ENCODE data around the gene LEF1. TPM values are rescaled to one million over a fixed set of nuclear protein-coding genes. Genes with fewer than 3 reads are reported as not detected.

LEF1 gene
- total RNA-seq, 1 donor from 2014 or later = 19.4 TPM

DNA sequence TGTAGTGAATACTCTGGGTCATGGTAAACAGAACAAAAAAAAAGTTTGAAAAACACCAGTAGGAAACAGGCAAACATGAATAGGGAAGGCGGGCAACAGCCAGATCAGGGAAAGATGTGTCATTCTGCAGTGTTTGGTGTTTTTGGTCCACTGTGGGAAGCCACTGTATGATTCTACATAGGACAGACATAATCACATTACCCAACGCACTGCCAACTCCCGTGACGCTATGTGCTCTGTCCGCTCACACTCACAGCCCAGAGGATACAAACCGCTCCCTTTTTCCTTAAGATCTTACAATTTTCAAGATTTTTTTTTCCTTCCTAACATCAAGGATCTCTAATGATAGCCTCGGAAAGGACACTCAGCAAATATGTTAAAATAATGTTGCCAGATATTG is 119.7 kb downstream of the LEF1 start:
- TF ChIP-seq EZH2 (IDR thresholded peaks at IDR 0.05) (no peak), EZH2phosphoT487 (IDR thresholded peaks at IDR 0.05) (no peak)
- TF ChIP-seq, protein P1, sequence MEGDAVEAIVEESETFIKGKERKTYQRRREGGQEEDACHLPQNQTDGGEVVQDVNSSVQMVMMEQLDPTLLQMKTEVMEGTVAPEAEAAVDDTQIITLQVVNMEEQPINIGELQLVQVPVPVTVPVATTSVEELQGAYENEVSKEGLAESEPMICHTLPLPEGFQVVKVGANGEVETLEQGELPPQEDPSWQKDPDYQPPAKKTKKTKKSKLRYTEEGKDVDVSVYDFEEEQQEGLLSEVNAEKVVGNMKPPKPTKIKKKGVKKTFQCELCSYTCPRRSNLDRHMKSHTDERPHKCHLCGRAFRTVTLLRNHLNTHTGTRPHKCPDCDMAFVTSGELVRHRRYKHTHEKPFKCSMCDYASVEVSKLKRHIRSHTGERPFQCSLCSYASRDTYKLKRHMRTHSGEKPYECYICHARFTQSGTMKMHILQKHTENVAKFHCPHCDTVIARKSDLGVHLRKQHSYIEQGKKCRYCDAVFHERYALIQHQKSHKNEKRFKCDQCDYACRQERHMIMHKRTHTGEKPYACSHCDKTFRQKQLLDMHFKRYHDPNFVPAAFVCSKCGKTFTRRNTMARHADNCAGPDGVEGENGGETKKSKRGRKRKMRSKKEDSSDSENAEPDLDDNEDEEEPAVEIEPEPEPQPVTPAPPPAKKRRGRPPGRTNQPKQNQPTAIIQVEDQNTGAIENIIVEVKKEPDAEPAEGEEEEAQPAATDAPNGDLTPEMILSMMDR (IDR thresholded peaks at IDR 0.05) = no peak
- no peaks in the 10 kb centered on the region for H3K9me3 Mint-ChIP-seq
- Histone ChIP-seq H2AFZ (replicated peaks) (no peak overlapping the region), H3K4me2 (no peak overlapping the region), H3K9ac (no peak overlapping the region), H3K9me3 (ENCODE audit: low read depth) (no peaks in the 10 kb centered on the region), H3K36me3 (no peaks in the 10 kb centered on the region), H3F3A (ENCODE audit: low read depth) (peaks cover 2% of the 10 kb centered on the region), H3K27ac (no peak overlapping the region), H3K79me2 (ENCODE audit: low read depth) (no peaks in the 10 kb centered on the region), H3K4me3 (no peak overlapping the region), H3K4me1 (peaks cover under 1% of the 10 kb centered on the region), H4K20me1 (ENCODE audit: low read depth) (no peaks in the 10 kb centered on the region), H3K27me3 (peaks cover 9% of the 10 kb centered on the region)
- peaks cover 30% of the 10 kb centered on the region for H3K4me1 Mint-ChIP-seq
- H3K4me3 Mint-ChIP-seq = no peak overlapping the region
- DNase-seq (ENCODE audit: low spot score) = no peak
- H3K27me3 Mint-ChIP-seq (ENCODE audit: insufficient read depth, low read depth) = no peaks in the 10 kb centered on the region
- H3K36me3 Mint-ChIP-seq = peaks cover 45% of the 10 kb centered on the region
- H3K27ac Mint-ChIP-seq = no peak overlapping the region

DNA sequence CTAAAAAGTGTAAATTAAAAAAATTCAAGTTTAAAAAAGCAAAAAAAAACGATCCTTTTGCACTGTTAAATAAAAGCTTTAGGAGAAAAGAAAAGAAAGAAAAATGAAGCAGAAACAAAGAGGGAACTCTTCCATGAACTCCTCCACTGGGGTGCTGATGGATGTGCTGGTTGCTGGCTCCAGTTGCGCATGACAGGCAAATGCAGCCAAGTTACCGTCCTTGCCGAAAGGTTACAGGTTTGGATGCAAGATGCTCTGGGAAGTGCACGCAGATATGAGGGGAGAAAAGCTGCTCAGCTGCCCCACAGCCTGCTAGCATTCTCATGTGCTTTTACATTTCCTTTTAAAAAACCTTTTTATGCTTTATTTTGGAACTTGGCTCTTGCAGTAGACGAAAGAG is 120.6 kb downstream of the LEF1 start:
- Histone ChIP-seq H3K27me3 (peaks cover 9% of the 10 kb centered on the region), H3K9me3 (ENCODE audit: low read depth) (no peaks in the 10 kb centered on the region), H3K4me2 (no peak overlapping the region), H3K36me3 (no peaks in the 10 kb centered on the region), H3F3A (ENCODE audit: low read depth) (peaks cover 11% of the 10 kb centered on the region), H3K27ac (no peak overlapping the region), H3K4me3 (no peak overlapping the region), H3K79me2 (ENCODE audit: low read depth) (no peaks in the 10 kb centered on the region), H4K20me1 (ENCODE audit: low read depth) (peaks cover 2% of the 10 kb centered on the region), H3K4me1 (peaks cover 6% of the 10 kb centered on the region), H3K9ac (no peak overlapping the region), H2AFZ (replicated peaks) (no peak overlapping the region)
- peaks cover 38% of the 10 kb centered on the region for H3K36me3 Mint-ChIP-seq
- DNase-seq (ENCODE audit: low spot score) = no peak
- H3K4me3 Mint-ChIP-seq = no peak overlapping the region
- no peak overlapping the region for H3K27ac Mint-ChIP-seq
- no peaks in the 10 kb centered on the region for H3K27me3 Mint-ChIP-seq (ENCODE audit: insufficient read depth, low read depth)
- TF ChIP-seq, protein P1 (IDR thresholded peaks at IDR 0.05) = no peak
- H3K9me3 Mint-ChIP-seq = no peaks in the 10 kb centered on the region
- H3K4me1 Mint-ChIP-seq = peaks cover 38% of the 10 kb centered on the region

DNA sequence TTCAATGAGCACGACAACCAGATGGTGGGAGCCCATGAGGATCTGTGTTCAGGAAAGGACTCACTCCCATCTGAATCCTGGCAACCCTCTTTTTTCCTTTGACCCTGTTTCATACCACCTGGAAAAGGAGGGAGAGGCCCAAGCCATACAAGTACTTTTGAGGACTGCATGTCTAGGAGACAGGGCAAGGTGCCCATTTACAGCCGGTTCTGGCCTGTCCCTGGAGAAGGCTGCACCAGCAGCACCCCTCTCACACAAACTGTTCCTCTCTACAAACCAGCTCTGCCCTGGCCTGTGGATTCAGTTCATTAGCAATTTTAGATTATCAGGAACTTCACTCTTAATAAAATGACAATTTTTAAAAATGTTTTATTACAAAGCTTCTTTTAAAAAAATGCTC is 121.5 kb downstream of the LEF1 start:
- Histone ChIP-seq H3K9ac (no peak overlapping the region), H3F3A (ENCODE audit: low read depth) (peaks cover 15% of the 10 kb centered on the region), H3K27ac (no peak overlapping the region), H3K79me2 (ENCODE audit: low read depth) (no peaks in the 10 kb centered on the region), H3K4me1 (peaks cover 9% of the 10 kb centered on the region), H3K9me3 (ENCODE audit: low read depth) (no peaks in the 10 kb centered on the region), H3K36me3 (no peaks in the 10 kb centered on the region), H4K20me1 (ENCODE audit: low read depth) (peaks cover 5% of the 10 kb centered on the region), H2AFZ (replicated peaks) (no peak overlapping the region), H3K4me2 (no peak overlapping the region), H3K27me3 (peaks cover 9% of the 10 kb centered on the region), H3K4me3 (no peak overlapping the region)
- no peak for DNase-seq (ENCODE audit: low spot score)
- no peaks in the 10 kb centered on the region for H3K9me3 Mint-ChIP-seq
- H3K4me3 Mint-ChIP-seq = no peak overlapping the region
- H3K36me3 Mint-ChIP-seq = peaks cover 32% of the 10 kb centered on the region
- H3K27me3 Mint-ChIP-seq (ENCODE audit: insufficient read depth, low read depth) = no peaks in the 10 kb centered on the region
- TF ChIP-seq EZH2phosphoT487 (IDR thresholded peaks at IDR 0.05) = no peak
- TF ChIP-seq, protein P1 (IDR thresholded peaks at IDR 0.05) = no peak
- no peak for TF ChIP-seq EZH2 (IDR thresholded peaks at IDR 0.05)
- peaks cover 38% of the 10 kb centered on the region for H3K4me1 Mint-ChIP-seq
- H3K27ac Mint-ChIP-seq = no peak overlapping the region

DNA sequence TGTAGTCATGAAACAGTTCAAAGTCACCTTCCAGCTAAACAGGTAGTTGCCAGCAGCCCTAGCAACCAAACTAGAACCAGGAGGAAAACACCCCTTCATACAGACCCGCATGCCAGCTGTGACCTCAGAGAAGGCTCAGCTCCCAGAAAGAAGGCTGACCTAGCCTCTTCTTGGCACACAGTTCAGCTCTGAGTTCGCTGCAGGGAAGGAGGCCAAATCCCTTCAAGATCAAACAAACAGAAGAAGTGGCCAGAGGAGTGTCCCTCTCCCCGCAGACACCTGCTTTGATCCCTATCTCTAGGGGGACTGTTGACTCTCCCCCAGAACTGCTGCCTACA is 123.1 kb downstream of the LEF1 start:
- no peak overlapping the region for H2AFZ ChIP-seq (replicated peaks)
- H3K4me2 ChIP-seq = no peak overlapping the region
- peaks cover 21% of the 10 kb centered on the region for H3K36me3 Mint-ChIP-seq

More for the DNA sequence above, 123.1 kb downstream of the LEF1 start:
- peaks cover 5% of the 10 kb centered on the region for H4K20me1 ChIP-seq (ENCODE audit: low read depth)
- H3K79me2 ChIP-seq (ENCODE audit: low read depth) = no peaks in the 10 kb centered on the region
- H3K4me1 Mint-ChIP-seq = peaks cover 35% of the 10 kb centered on the region
- peaks cover 9% of the 10 kb centered on the region for H3K27me3 ChIP-seq
- no peaks in the 10 kb centered on the region for H3K27me3 Mint-ChIP-seq (ENCODE audit: insufficient read depth, low read depth)
- no peak for DNase-seq (ENCODE audit: low spot score)
- H3F3A ChIP-seq (ENCODE audit: low read depth) = peaks cover 15% of the 10 kb centered on the region
- no peaks in the 10 kb centered on the region for H3K9me3 Mint-ChIP-seq
- H3K36me3 ChIP-seq = no peaks in the 10 kb centered on the region
- TF ChIP-seq EZH2phosphoT487 (IDR thresholded peaks at IDR 0.05) = no peak
- no peak for TF ChIP-seq EZH2 (IDR thresholded peaks at IDR 0.05)
- H3K4me3 ChIP-seq = no peak overlapping the region
- no peak overlapping the region for H3K4me3 Mint-ChIP-seq
- peaks cover 9% of the 10 kb centered on the region for H3K4me1 ChIP-seq
- no peak overlapping the region for H3K27ac ChIP-seq
- no peak overlapping the region for H3K9ac ChIP-seq
- no peaks in the 10 kb centered on the region for H3K9me3 ChIP-seq (ENCODE audit: low read depth)
- no peak overlapping the region for H3K27ac Mint-ChIP-seq

Data from neural progenitor cell (in vitro differentiated cells).